Tibial nerve (tissue), 4 donors: ENCODE measurements around the gene SDC1.

ENCODE experiments used
- EP300 ChIP-seq, 2 donors: sonication (generic); formaldehyde crosslinking; IDR thresholded peaks; one replicate each; pipeline ENCODE4 v1.6.1; 2017; ENCODE audit warnings: antibody characterized with exemption in 2 of 2, mild to moderate bottlenecking in 1 of 2
- POLR2A ChIP-seq, 2 donors: fragments of 450-650 bp; IDR thresholded peaks; one replicate each; pipeline ENCODE4 v1.6.1; 2017; ENCODE audit warnings: antibody characterized with exemption in 2 of 2, mild to moderate bottlenecking in 2 of 2, moderate library complexity in 2 of 2
- TF ChIP-seq, protein P1 (sequence below), 5 experiments: fragments of 200-600 bp in 3 of 5; fragments of 450-650 bp in 2 of 5; sonication (generic) in 3 of 5; IDR thresholded peaks; one replicate each; pipeline ENCODE4 v1.5.1; 2016 to 2019; ENCODE audit warnings: antibody characterized with exemption in 5 of 5, mild to moderate bottlenecking in 3 of 5, moderate library complexity in 2 of 5

DNA sequence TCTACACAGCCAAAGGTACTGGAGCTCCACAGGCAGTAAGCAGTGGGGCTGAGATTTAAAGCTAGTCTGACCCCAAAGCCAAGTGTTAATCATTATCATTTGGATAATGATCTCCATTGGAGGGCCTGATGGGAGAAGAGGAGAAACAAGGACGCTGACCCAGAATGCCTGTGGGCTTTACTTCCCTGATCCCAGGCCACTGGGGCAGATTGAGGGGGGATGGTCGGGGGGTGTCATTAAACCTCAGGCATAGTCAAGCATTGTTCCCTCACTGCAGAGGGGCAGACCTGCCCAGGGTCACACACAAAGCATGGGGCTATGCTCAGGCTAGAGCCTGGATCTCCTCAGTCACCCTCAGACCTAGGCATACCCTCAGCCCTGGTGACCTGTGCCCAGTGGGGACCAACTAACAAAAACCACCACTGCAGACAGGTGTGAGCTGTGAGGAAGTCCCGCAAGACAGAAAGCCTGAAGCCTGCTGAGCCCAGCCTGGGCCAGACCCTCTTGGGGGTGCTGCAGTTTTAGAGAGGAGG lies 53.4 kb downstream of the SDC1 start:
- TF ChIP-seq, protein P1, sequence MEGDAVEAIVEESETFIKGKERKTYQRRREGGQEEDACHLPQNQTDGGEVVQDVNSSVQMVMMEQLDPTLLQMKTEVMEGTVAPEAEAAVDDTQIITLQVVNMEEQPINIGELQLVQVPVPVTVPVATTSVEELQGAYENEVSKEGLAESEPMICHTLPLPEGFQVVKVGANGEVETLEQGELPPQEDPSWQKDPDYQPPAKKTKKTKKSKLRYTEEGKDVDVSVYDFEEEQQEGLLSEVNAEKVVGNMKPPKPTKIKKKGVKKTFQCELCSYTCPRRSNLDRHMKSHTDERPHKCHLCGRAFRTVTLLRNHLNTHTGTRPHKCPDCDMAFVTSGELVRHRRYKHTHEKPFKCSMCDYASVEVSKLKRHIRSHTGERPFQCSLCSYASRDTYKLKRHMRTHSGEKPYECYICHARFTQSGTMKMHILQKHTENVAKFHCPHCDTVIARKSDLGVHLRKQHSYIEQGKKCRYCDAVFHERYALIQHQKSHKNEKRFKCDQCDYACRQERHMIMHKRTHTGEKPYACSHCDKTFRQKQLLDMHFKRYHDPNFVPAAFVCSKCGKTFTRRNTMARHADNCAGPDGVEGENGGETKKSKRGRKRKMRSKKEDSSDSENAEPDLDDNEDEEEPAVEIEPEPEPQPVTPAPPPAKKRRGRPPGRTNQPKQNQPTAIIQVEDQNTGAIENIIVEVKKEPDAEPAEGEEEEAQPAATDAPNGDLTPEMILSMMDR (IDR thresholded peaks at IDR 0.05), result no peak
- TF ChIP-seq POLR2A (IDR thresholded peaks at IDR 0.05) (no peak), EP300 (IDR thresholded peaks at IDR 0.05) (no peak)
